Trophoblast cell (in vitro differentiated cells and primary cell): ENCODE results near the gene DHRSX.
A peak's percentile ranks its signal among the peaks of the same experiment; 100 is the strongest.
"Not testable (repeated sequence)": the region's sequence is repeated elsewhere in the genome, so short reads cannot be mapped to it uniquely, and the experiment has no call there.

ENCODE experiments used
- DNase-seq, 2 donors: peaks; one replicate each; pipeline ENCODE4 v3.0.0-alpha.2; 2016
- H2AFZ ChIP-seq: 2 replicates; pipeline ENCODE4 v1.6.1; 2013; ENCODE audit warnings: low read length, moderate library complexity, mild to moderate bottlenecking; ENCODE audit not compliant: insufficient read depth, poor library complexity
- H2AK5ac ChIP-seq: 2 replicates; pipeline ENCODE4 v1.6.1; 2013; ENCODE audit warnings: mild to moderate bottlenecking, low read length
- H2BK120ac ChIP-seq: 2 replicates; pipeline ENCODE4 v1.6.1; 2013; ENCODE audit warnings: low read length, mild to moderate bottlenecking, moderate library complexity; ENCODE audit not compliant: insufficient read depth, poor library complexity
- H2BK12ac ChIP-seq: 2 replicates; pipeline ENCODE4 v1.6.1; 2013; ENCODE audit warnings: mild to moderate bottlenecking, low read length, moderate library complexity
- H2BK5ac ChIP-seq: 2 replicates; pipeline ENCODE4 v1.6.1; 2013; ENCODE audit warnings: low read length, low read depth, moderate library complexity, mild to moderate bottlenecking; ENCODE audit not compliant: poor library complexity
- H3K14ac ChIP-seq: 2 replicates; pipeline ENCODE4 v1.6.1; 2013; ENCODE audit warnings: mild to moderate bottlenecking, low read length
- H3K18ac ChIP-seq: 2 replicates; pipeline ENCODE4 v1.6.1; 2013; ENCODE audit warnings: mild to moderate bottlenecking, low read length
- H3K23ac ChIP-seq: 2 replicates; pipeline ENCODE4 v1.6.1; 2013; ENCODE audit warnings: low read length
- H3K27ac ChIP-seq: 2 replicates; pipeline ENCODE4 v1.5.1; 2013; ENCODE audit warnings: low read depth, mild to moderate bottlenecking, inconsistent platforms, low read length, moderate library complexity
- H3K27me3 ChIP-seq: 2 replicates; pipeline ENCODE4 v1.6.1; 2013; ENCODE audit warnings: inconsistent platforms, mild to moderate bottlenecking, low read length, moderate library complexity; ENCODE audit not compliant: insufficient read depth
- H3K36me3 ChIP-seq, 2 experiments: 1 replicate in 1 of 2; 2 replicates in 1 of 2; pipeline ENCODE4 v1.6.1; 2013; ENCODE audit warnings: low read length in 2 of 2, mild to moderate bottlenecking in 2 of 2, moderate library complexity in 1 of 2; ENCODE audit not compliant: insufficient read depth in 2 of 2, control insufficient read depth in 1 of 2
- H3K4ac ChIP-seq: 2 replicates; pipeline ENCODE4 v1.6.1; 2013; ENCODE audit warnings: low read depth, mild to moderate bottlenecking, low read length, moderate library complexity
- H3K4me1 ChIP-seq, 2 experiments: 1 replicate in 1 of 2; 2 replicates in 1 of 2; pipeline ENCODE4 v1.6.1; 2013; ENCODE audit warnings: low read length in 2 of 2, mild to moderate bottlenecking in 2 of 2, moderate library complexity in 1 of 2; ENCODE audit not compliant: insufficient read depth in 2 of 2, control insufficient read depth in 1 of 2
- H3K4me2 ChIP-seq: 2 replicates; pipeline ENCODE4 v1.6.1; 2013; ENCODE audit warnings: inconsistent platforms, mild to moderate bottlenecking, low read length, moderate library complexity
- H3K4me3 ChIP-seq: 2 replicates; pipeline ENCODE4 v1.5.1; 2013; ENCODE audit warnings: mild to moderate bottlenecking, low read depth, low read length, inconsistent platforms
- H3K79me1 ChIP-seq: one replicate; pipeline ENCODE4 v1.6.1; 2013; ENCODE audit warnings: low read length
- H3K79me2 ChIP-seq: 2 replicates; pipeline ENCODE4 v1.6.1; 2013; ENCODE audit warnings: low read length, mild to moderate bottlenecking; ENCODE audit not compliant: control insufficient read depth, insufficient read depth, poor library complexity
- H3K9ac ChIP-seq: 2 replicates; pipeline ENCODE4 v1.6.1; 2013; ENCODE audit warnings: mild to moderate bottlenecking, low read length
- H3K9me3 ChIP-seq: 2 replicates; pipeline ENCODE4 v1.6.1; 2013; ENCODE audit warnings: low read depth, mild to moderate bottlenecking, control low read depth, inconsistent platforms, low read length; ENCODE audit not compliant: insufficient read depth
- H4K12ac ChIP-seq: 2 replicates; pipeline ENCODE4 v1.6.1; 2013; ENCODE audit warnings: low read depth, mild to moderate bottlenecking, low read length, moderate library complexity
- H4K8ac ChIP-seq: 2 replicates; pipeline ENCODE4 v1.6.1; 2013; ENCODE audit warnings: low read depth, mild to moderate bottlenecking, low read length, moderate library complexity
- H4K91ac ChIP-seq: one replicate; pipeline ENCODE4 v1.6.1; 2013; ENCODE audit warnings: low read depth, mild to moderate bottlenecking, low read length, moderate library complexity
- WGBS: extraction: QIAGEN DNeasy Blood & Tissue Kit; methylation state at CpG from one replicate; pipeline ENCODE4 v1.1.7; 2013; ENCODE audit warnings: missing lambda C conversion rate; ENCODE audit not compliant: insufficient read length, insufficient coverage; ENCODE audit errors: extremely low coverage; 5-methylcytosine and 5-hydroxymethylcytosine counted together

The DHRSX gene

GRCh38 chrX:2479982-2480381 lies 20.8 kb downstream of the DHRSX start:
- not testable (repeated sequence) for H3K9me3 ChIP-seq, H3K4me3 ChIP-seq, H3K27me3 ChIP-seq, H4K8ac ChIP-seq, H3K27ac ChIP-seq, H3K79me1 ChIP-seq, H3K23ac ChIP-seq, H3K14ac ChIP-seq, H2AK5ac ChIP-seq, H4K91ac ChIP-seq, H2BK120ac ChIP-seq, H3K4me2 ChIP-seq, H3K18ac ChIP-seq, H3K4me1 ChIP-seq, H4K12ac ChIP-seq, H2BK12ac ChIP-seq, H3K9ac ChIP-seq, DNase-seq, H2BK5ac ChIP-seq, H3K79me2 ChIP-seq, H3K4ac ChIP-seq, H3K36me3 ChIP-seq, H2AFZ ChIP-seq
- WGBS: no CpG with 5 or more reads among the region's 5 CpGs

- no peak overlapping the region for H3K14ac ChIP-seq
- H3K9ac ChIP-seq: no peak overlapping the region
- H3K27ac ChIP-seq: no peak overlapping the region
- no peak overlapping the region for H3K4me2 ChIP-seq
- H2AK5ac ChIP-seq: no peak overlapping the region
- H3K79me1 ChIP-seq: no peaks in the 10 kb centered on the region
- no peaks in the 10 kb centered on the region for H3K79me2 ChIP-seq
- DNase-seq: no peak
- no peak overlapping the region for H3K4me3 ChIP-seq
- H4K8ac ChIP-seq: no peak overlapping the region
- H2BK5ac ChIP-seq: no peak overlapping the region
- H2AFZ ChIP-seq: no peak overlapping the region
- peaks cover 3 to 7% of the 10 kb centered on the region in 2 experiments for H3K4me1 ChIP-seq
- no peaks in the 10 kb centered on the region for H3K27me3 ChIP-seq
- peaks cover 4% of the 10 kb centered on the region for H3K9me3 ChIP-seq
- WGBS: no CpG with 5 or more reads among the region's 15 CpGs
- H3K4ac ChIP-seq: no peak overlapping the region
- no peak overlapping the region for H3K18ac ChIP-seq
- H4K12ac ChIP-seq: no peak overlapping the region
- H3K23ac ChIP-seq: no peak overlapping the region
- no peaks in the 10 kb centered on the region for H3K36me3 ChIP-seq
- H2BK120ac ChIP-seq: no peak overlapping the region
- no peak overlapping the region for H2BK12ac ChIP-seq
- H4K91ac ChIP-seq: no peak overlapping the region
These were observed 21.4 kb downstream of the DHRSX start for GRCh38 chrX:2479420-2479780.

GRCh38 chrX:2478546-2479419 lies 22.0 kb downstream of the DHRSX start:
- no peaks in the 10 kb centered on the region for H3K79me1 ChIP-seq
- no peak overlapping the region for H2BK120ac ChIP-seq
- no peak overlapping the region for H2BK12ac ChIP-seq
- H2BK5ac ChIP-seq: no peak overlapping the region
- H3K18ac ChIP-seq: no peak overlapping the region
- no peak overlapping the region for H3K4me2 ChIP-seq
- no peaks in the 10 kb centered on the region for H3K79me2 ChIP-seq
- H3K4ac ChIP-seq: no peak overlapping the region
- WGBS: no CpG with 5 or more reads among the region's 21 CpGs
- no peak overlapping the region for H2AK5ac ChIP-seq
- H4K8ac ChIP-seq: no peak overlapping the region
- H4K12ac ChIP-seq: no peak overlapping the region
- H3K4me3 ChIP-seq: peak overlapping the region; percentile 47
- H2AFZ ChIP-seq: no peak overlapping the region
- H3K9me3 ChIP-seq: peaks cover 6% of the 10 kb centered on the region
- H3K9ac ChIP-seq: no peak overlapping the region
- no peaks in the 10 kb centered on the region for H3K27me3 ChIP-seq
- H3K14ac ChIP-seq: no peak overlapping the region
- DNase-seq: no peak
- H3K27ac ChIP-seq: no peak overlapping the region
- H3K36me3 ChIP-seq: no peaks in the 10 kb centered on the region
- peaks cover 3 to 10% of the 10 kb centered on the region in 2 experiments for H3K4me1 ChIP-seq
- no peak overlapping the region for H4K91ac ChIP-seq
- H3K23ac ChIP-seq: no peak overlapping the region

GRCh38 chrX:2477313-2477712 lies 23.5 kb downstream of the DHRSX start:
- not testable (repeated sequence) for H3K18ac ChIP-seq, H3K27me3 ChIP-seq, H3K27ac ChIP-seq, H2BK120ac ChIP-seq, H3K79me2 ChIP-seq, H4K91ac ChIP-seq, H3K4me3 ChIP-seq, H3K9me3 ChIP-seq, H3K79me1 ChIP-seq, H3K4ac ChIP-seq, H3K9ac ChIP-seq, H4K12ac ChIP-seq, H3K23ac ChIP-seq, H4K8ac ChIP-seq, H3K4me2 ChIP-seq, H2BK12ac ChIP-seq, DNase-seq, H2BK5ac ChIP-seq, H3K36me3 ChIP-seq, H2AFZ ChIP-seq, H2AK5ac ChIP-seq, H3K14ac ChIP-seq
- no CpG with 5 or more reads among the region's 11 CpGs for WGBS
- H3K4me1 ChIP-seq: peaks cover 3 to 10% of the 10 kb centered on the region in 2 experiments
